ENCODE data around the gene ROR1.

DNA sequence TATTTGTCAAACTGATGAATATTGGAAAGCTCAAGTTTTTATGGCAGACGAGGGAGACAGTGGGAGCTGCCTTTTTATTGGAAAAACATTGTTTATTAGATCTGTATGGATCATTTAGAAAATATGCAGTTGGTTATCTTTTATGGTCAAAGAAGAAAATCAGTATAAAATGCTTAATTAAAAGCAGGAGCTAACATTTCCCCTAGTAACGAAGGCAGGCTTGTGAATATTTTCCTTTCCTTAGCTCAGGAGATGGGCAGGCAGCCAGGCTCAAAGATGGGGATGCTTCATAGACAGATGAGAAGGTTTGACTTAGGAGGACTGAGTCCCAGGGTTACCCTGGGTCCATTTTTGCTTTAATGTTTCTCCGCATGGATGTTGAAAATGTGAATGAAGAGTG, 26.0 kb downstream of the ROR1 start:
- TF ChIP-seq POLR2A (conservative IDR thresholded peaks at IDR 0.05) (no peak), POLR2AphosphoS2 (IDR thresholded peaks at IDR 0.05; ENCODE audit: low read length) (no peak), RAD21 (CRISPR knock-in tag; conservative IDR thresholded peaks at IDR 0.05 in 1 of 2, IDR thresholded peaks at IDR 0.05 in 1 of 2) (no peak), ZNF431 (CRISPR knock-in tag; IDR thresholded peaks at IDR 0.05) (no peak), SMARCC2 (IDR thresholded peaks at IDR 0.05; ENCODE audit: low read depth) (no peak), TBP (optimal IDR thresholded peaks at IDR 0.05; ENCODE audit: low read depth, low read length) (no peak)
- TF ChIP-seq, protein P1, sequence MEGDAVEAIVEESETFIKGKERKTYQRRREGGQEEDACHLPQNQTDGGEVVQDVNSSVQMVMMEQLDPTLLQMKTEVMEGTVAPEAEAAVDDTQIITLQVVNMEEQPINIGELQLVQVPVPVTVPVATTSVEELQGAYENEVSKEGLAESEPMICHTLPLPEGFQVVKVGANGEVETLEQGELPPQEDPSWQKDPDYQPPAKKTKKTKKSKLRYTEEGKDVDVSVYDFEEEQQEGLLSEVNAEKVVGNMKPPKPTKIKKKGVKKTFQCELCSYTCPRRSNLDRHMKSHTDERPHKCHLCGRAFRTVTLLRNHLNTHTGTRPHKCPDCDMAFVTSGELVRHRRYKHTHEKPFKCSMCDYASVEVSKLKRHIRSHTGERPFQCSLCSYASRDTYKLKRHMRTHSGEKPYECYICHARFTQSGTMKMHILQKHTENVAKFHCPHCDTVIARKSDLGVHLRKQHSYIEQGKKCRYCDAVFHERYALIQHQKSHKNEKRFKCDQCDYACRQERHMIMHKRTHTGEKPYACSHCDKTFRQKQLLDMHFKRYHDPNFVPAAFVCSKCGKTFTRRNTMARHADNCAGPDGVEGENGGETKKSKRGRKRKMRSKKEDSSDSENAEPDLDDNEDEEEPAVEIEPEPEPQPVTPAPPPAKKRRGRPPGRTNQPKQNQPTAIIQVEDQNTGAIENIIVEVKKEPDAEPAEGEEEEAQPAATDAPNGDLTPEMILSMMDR (IDR thresholded peaks at IDR 0.05 in 2 of 3, conservative IDR thresholded peaks at IDR 0.05 in 1 of 3; ENCODE audit: insufficient read depth in 2 of 3, low read depth in 1 of 3, low read length in 3 of 3): no peak
